Breast epithelium (tissue), 4 donors: ENCODE results near the gene FABP7. TPM values are rescaled to one million over a fixed set of nuclear protein-coding genes. Genes with fewer than 3 reads are reported as not detected.

Source experiments
- DNase-seq, 2 donors: peaks; one replicate each; pipeline ENCODE4 v3.0.0-alpha.2; 2019; ENCODE audit warnings: low spot score in 2 of 2
- H3K27ac ChIP-seq, 2 donors: fragments of 200-600 bp; sonication (generic) in 1 of 2; one replicate each; pipeline ENCODE4 v1.5.1; 2016 to 2019; ENCODE audit warnings: mild to moderate bottlenecking in 1 of 2
- H3K27me3 ChIP-seq, 2 donors: fragments of 200-600 bp; sonication (generic) in 1 of 2; one replicate each; pipeline versions ENCODE4 v1.5.1 to v1.6.0; 2017 to 2019; ENCODE audit warnings: control low read depth in 1 of 2, mild to moderate bottlenecking in 1 of 2
- H3K36me3 ChIP-seq: fragments of 200-600 bp; one replicate; pipeline ENCODE4 v1.5.1; 2019
- H3K4me1 ChIP-seq, 2 donors: fragments of 200-600 bp; sonication (generic); one replicate each; pipeline ENCODE4 v1.5.1; 2016 to 2019; ENCODE audit warnings: control low read depth in 1 of 2
- H3K4me3 ChIP-seq, 3 donors: fragments of 200-600 bp; sonication (generic); 1 replicate in 2 of 3; 2 replicates in 1 of 3; pipeline ENCODE4 v1.5.1; 2016 to 2019; ENCODE audit warnings: mild to moderate bottlenecking in 3 of 3, moderate library complexity in 2 of 3
- H3K9me3 ChIP-seq, 2 donors: fragments of 200-600 bp; sonication (generic) in 1 of 2; one replicate each; pipeline ENCODE4 v1.5.1; 2016 to 2019; ENCODE audit warnings: control low read depth in 1 of 2
- POLR2A ChIP-seq: fragments of 450-650 bp; IDR thresholded peaks from one replicate; pipeline ENCODE4 v1.6.1; 2016; ENCODE audit warnings: antibody characterized with exemption, mild to moderate bottlenecking, moderate library complexity
- POLR2AphosphoS5 ChIP-seq, 3 donors: sonication (generic); formaldehyde crosslinking; IDR thresholded peaks; one replicate each; pipeline ENCODE4 v1.6.1; 2017; ENCODE audit warnings: antibody characterized with exemption in 3 of 3
- intact Hi-C: fragments of 100-400 bp; cut with DNase I; formaldehyde crosslinking; loops from one replicate; pipeline ENCODE4 v1.15.1; 2023; ENCODE audit warnings: low total_unique reads
- total RNA-seq, 3 donors: library from RNA; depleted of rRNA; stranded (reverse); fragments of >200 nt; gene quantifications; one replicate each; pipeline ENCODE4 v1.1.0, GENCODE V29; 2016
- TF ChIP-seq, protein P1 (sequence below), 3 donors: fragments of 450-650 bp; IDR thresholded peaks; one replicate each; pipeline ENCODE4 v1.5.1; 2016 to 2017; ENCODE audit warnings: antibody characterized with exemption in 3 of 3, mild to moderate bottlenecking in 3 of 3, moderate library complexity in 3 of 3

FABP7 gene
- total RNA-seq, 3 donors from 2014 or later: 2.6 to 3.6 TPM; not detected in 1

DNA sequence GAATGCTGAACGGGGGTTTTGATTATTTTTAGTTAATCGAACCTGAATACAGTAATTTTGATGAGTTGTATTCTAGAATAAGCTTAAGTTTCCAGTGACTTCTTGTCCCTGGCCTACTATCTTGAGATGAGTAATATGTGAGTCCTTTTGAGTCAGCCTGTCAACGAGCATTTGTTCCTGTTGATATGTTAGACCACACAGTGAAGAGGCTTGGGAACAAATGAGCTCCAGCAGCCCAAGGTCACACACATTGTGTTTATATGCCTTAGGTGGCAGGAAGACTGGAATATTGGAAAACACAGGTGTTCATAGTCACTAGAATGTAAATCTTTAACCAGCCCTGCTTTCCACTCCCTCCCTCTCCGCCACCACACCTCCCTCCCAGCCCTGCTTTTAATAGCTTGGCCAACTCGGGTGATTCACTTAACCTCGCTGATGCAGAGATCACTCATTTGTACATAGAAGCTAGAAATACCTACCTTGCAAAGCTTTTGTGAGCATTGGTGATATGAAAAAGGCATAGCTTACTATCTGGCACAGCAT lies 18.7 kb downstream of the FABP7 start:
- H3K9me3 ChIP-seq: no peaks in the 10 kb centered on the region
- TF ChIP-seq POLR2AphosphoS5 (IDR thresholded peaks at IDR 0.05) (no peak), POLR2A (no peak)
- TF ChIP-seq, protein P1, sequence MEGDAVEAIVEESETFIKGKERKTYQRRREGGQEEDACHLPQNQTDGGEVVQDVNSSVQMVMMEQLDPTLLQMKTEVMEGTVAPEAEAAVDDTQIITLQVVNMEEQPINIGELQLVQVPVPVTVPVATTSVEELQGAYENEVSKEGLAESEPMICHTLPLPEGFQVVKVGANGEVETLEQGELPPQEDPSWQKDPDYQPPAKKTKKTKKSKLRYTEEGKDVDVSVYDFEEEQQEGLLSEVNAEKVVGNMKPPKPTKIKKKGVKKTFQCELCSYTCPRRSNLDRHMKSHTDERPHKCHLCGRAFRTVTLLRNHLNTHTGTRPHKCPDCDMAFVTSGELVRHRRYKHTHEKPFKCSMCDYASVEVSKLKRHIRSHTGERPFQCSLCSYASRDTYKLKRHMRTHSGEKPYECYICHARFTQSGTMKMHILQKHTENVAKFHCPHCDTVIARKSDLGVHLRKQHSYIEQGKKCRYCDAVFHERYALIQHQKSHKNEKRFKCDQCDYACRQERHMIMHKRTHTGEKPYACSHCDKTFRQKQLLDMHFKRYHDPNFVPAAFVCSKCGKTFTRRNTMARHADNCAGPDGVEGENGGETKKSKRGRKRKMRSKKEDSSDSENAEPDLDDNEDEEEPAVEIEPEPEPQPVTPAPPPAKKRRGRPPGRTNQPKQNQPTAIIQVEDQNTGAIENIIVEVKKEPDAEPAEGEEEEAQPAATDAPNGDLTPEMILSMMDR (IDR thresholded peaks at IDR 0.05): no peak
- H3K27ac ChIP-seq: no peak overlapping the region
- H3K4me1 ChIP-seq: no peaks in the 10 kb centered on the region
- no peak for DNase-seq
- no peaks in the 10 kb centered on the region for H3K36me3 ChIP-seq
- intact Hi-C loops: no loop called here
- no peaks in the 10 kb centered on the region for H3K27me3 ChIP-seq
- no peak overlapping the region for H3K4me3 ChIP-seq

DNA sequence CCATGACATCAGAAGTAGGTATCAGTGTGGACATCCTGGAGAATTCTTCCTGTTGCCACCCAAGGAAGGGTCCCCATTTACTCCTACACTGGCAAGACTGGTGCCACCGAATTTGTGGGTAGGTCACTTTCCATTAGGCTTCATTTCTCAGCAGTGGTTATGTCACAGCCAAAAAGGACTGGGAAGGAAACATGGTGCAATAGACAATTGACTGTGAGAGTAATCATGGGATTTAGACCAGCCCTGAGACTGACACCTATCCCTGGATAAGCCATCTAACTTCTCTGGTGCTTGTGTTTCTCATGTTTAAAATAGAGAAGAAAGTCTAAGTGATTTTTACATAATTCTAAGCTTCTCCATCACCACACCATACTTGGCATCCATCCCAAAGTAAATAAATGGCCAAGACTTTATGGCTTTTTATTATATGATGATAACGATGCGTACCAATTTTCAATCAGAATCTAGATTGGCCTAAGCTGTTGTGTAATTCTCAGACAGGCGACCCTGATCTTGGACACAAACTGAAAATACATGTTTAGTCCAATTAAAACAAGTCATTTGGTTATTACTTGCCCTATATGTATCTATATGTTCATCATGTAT lies 19.7 kb downstream of the FABP7 start:
- H3K9me3 ChIP-seq: no peaks in the 10 kb centered on the region
- no peaks in the 10 kb centered on the region for H3K4me1 ChIP-seq
- intact Hi-C loops: no loop called here
- no peak for DNase-seq
- no peak overlapping the region for H3K4me3 ChIP-seq
- no peaks in the 10 kb centered on the region for H3K36me3 ChIP-seq
- no peak overlapping the region for H3K27ac ChIP-seq
- TF ChIP-seq POLR2A: no peak
- TF ChIP-seq POLR2AphosphoS5 (IDR thresholded peaks at IDR 0.05): no peak
- TF ChIP-seq, protein P1 (IDR thresholded peaks at IDR 0.05): no peak
- no peaks in the 10 kb centered on the region for H3K27me3 ChIP-seq

DNA sequence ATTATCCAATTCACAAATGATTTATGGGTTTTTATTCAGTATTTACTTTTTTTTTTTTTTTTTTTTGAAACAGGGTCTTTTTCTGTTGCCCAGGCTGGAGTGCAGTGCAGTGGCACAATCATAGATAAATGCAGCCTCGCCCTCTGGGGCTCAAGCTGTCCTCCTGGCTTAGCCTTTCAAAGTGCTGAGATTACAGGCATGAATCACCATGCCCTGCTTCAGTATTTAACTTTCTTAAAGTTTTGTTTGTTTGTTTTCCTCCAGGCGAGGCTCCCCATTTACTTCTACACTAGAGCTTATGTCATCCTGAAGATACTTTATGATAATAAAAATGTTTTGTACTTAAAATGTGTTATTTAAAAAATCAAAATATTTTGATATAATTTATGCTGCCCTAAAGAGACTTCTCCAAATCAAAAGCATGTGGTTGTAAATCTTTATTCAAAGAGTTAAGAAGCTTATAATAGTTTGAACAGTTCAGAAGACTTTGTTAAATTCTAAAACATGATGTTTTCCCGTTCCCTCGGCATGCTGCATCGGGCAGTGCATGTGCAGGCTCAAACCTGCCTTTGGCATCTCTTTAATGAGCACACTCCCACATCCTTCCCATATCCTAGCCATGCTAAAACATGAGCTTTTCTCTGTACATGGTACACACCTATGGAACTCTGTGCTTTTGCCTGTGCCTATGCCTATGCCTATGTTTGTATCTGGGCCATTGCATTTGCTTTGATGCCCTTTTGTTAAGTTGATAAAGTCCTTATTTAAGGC lies 20.6 kb downstream of the FABP7 start:
- TF ChIP-seq, protein P1 (IDR thresholded peaks at IDR 0.05): no peak
- no peak for TF ChIP-seq POLR2A
- TF ChIP-seq POLR2AphosphoS5 (IDR thresholded peaks at IDR 0.05): no peak
- DNase-seq: no peak
- H3K27ac ChIP-seq: no peak overlapping the region
- intact Hi-C loops: no loop called here
- no peaks in the 10 kb centered on the region for H3K9me3 ChIP-seq
- H3K4me3 ChIP-seq: no peak overlapping the region
- no peaks in the 10 kb centered on the region for H3K36me3 ChIP-seq
- H3K4me1 ChIP-seq: no peaks in the 10 kb centered on the region
- H3K27me3 ChIP-seq: no peaks in the 10 kb centered on the region

DNA sequence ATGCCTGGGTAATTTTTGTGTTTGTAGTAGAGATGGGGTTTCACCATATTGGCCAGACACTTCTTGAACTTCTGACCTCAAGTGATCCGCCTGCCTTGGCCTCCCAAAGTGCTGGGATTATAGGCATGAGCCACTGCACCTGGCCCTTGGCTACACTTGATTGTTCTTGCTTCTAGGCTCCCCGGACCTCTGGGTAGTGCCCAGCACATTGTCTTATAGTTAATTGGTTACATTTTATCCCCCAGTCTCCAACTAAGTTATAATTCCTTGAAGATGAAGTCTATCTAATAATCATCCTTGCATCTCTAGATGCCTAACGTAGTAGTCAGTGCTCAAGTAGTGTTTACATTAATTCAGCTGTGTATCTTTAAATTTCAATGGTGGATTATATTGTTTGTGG lies 21.4 kb downstream of the FABP7 start:
- TF ChIP-seq, protein P1 (IDR thresholded peaks at IDR 0.05): no peak
- TF ChIP-seq POLR2A (no peak), POLR2AphosphoS5 (IDR thresholded peaks at IDR 0.05) (no peak)
- no peaks in the 10 kb centered on the region for H3K36me3 ChIP-seq

DNA sequence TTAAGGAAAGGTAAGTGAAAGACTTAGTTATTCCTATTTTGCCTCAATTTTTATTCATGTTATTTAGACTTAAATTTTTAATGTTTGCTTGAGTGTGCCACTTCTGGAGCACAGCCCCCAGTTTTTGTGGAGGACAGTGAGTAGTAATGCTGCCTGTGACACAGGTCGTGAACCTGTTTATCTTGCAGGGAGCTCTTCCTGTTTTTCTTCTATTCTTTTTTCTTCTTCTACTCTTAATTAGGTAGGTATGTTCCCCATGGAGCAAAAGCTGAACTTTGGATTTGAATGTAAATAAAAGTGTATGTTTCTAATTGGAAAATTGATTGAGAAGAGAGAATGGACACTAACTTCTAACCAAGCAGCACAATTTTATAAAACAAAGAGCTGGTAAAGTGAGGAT lies 21.9 kb downstream of the FABP7 start:
- H3K4me3 ChIP-seq: no peak overlapping the region
- no peaks in the 10 kb centered on the region for H3K27me3 ChIP-seq
- no peak for DNase-seq
- no peak overlapping the region for H3K27ac ChIP-seq
- intact Hi-C loops: no loop called here
- no peaks in the 10 kb centered on the region for H3K4me1 ChIP-seq
- no peaks in the 10 kb centered on the region for H3K9me3 ChIP-seq
- H3K36me3 ChIP-seq: no peaks in the 10 kb centered on the region
- TF ChIP-seq POLR2A (no peak), POLR2AphosphoS5 (IDR thresholded peaks at IDR 0.05) (no peak)
- TF ChIP-seq, protein P1 (IDR thresholded peaks at IDR 0.05): no peak

More for the DNA sequence above, 21.4 kb downstream of the FABP7 start:
- H3K4me1 ChIP-seq: no peaks in the 10 kb centered on the region
- no peak for DNase-seq
- no peaks in the 10 kb centered on the region for H3K27me3 ChIP-seq
- intact Hi-C loops: no loop called here
- H3K4me3 ChIP-seq: no peak overlapping the region
- H3K27ac ChIP-seq: no peak overlapping the region
- no peaks in the 10 kb centered on the region for H3K9me3 ChIP-seq
